Peyer's patch (tissue), 4 donors: ENCODE data around the gene GNPTG.

Experiments used
- POLR2A ChIP-seq, 2 donors: fragments of 450-650 bp; IDR thresholded peaks; one replicate each; pipeline ENCODE4 v1.5.1; 2017; ENCODE audit warnings: antibody characterized with exemption in 2 of 2, mild to moderate bottlenecking in 2 of 2, moderate library complexity in 2 of 2
- TF ChIP-seq, protein P1 (sequence below), 6 experiments: fragments of 450-650 bp in 4 of 6; fragments of 200-600 bp in 2 of 6; sonication (generic) in 1 of 6; IDR thresholded peaks; one replicate each; pipeline ENCODE4 v1.5.1; 2017 to 2019; ENCODE audit warnings: antibody characterized with exemption in 6 of 6, mild to moderate bottlenecking in 3 of 6, moderate library complexity in 1 of 6

DNA sequence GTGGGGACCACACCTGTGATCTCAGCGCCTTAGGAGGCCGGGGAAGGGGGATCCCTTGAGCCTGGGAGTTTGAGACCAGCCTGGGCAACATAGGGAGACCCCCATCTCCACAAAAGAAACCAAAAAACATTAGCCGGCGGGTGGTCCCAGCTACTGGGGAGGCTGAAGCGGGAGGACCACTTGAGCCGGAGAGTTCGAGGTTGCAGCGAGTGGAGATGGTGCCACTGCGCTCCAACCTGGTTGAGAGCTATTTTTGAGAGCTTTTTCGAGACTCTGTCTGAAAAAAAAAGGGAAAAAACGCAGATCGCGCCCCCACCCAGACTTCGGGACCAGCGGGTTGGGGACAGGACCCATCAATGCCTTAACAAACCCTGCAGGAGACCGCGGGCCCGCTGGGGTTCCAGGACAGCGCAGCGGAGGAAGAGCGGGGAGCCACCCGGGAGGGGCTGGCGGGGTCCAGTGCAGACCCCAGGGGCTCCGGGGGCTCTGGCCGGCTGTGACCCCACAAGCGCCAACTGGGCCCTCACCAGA, 19.0 kb upstream of the GNPTG start:
- TF ChIP-seq, protein P1, sequence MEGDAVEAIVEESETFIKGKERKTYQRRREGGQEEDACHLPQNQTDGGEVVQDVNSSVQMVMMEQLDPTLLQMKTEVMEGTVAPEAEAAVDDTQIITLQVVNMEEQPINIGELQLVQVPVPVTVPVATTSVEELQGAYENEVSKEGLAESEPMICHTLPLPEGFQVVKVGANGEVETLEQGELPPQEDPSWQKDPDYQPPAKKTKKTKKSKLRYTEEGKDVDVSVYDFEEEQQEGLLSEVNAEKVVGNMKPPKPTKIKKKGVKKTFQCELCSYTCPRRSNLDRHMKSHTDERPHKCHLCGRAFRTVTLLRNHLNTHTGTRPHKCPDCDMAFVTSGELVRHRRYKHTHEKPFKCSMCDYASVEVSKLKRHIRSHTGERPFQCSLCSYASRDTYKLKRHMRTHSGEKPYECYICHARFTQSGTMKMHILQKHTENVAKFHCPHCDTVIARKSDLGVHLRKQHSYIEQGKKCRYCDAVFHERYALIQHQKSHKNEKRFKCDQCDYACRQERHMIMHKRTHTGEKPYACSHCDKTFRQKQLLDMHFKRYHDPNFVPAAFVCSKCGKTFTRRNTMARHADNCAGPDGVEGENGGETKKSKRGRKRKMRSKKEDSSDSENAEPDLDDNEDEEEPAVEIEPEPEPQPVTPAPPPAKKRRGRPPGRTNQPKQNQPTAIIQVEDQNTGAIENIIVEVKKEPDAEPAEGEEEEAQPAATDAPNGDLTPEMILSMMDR (IDR thresholded peaks at IDR 0.05), result no peak
- TF ChIP-seq POLR2A (IDR thresholded peaks at IDR 0.05), result no peak
